HAP-1 (cell line): ENCODE measurements around the gene FRMD1.

Experiments
- DNase-seq, 2 experiments: peaks; one replicate each; pipeline ENCODE4 v3.0.0-alpha.2; 2016 to 2020; ENCODE audit warnings: low spot score in 2 of 2
- H3K27me3 ChIP-seq: fragments of 250-450 bp; sonication (Bioruptor Pico); 2 replicates; pipeline ENCODE4 v1.5.1; 2020; ENCODE audit warnings: low read depth, mild to moderate bottlenecking, moderate library complexity
- H3K36me3 ChIP-seq: fragments of 250-450 bp; sonication (Bioruptor Pico); replicated peaks from 2 replicates; pipeline ENCODE4 v1.5.1; 2020; ENCODE audit warnings: mild to moderate bottlenecking
- H3K4me1 ChIP-seq: fragments of 250-450 bp; sonication (Bioruptor Pico); 2 replicates; pipeline ENCODE4 v1.5.1; 2020; ENCODE audit warnings: mild to moderate bottlenecking
- H3K4me3 ChIP-seq: fragments of 250-450 bp; sonication (Bioruptor Pico); 2 replicates; pipeline ENCODE4 v1.5.1; 2020; ENCODE audit warnings: mild to moderate bottlenecking, moderate library complexity
- H3K9me3 ChIP-seq: fragments of 250-450 bp; sonication (Bioruptor Pico); 2 replicates; pipeline ENCODE4 v1.5.1; 2020; ENCODE audit warnings: mild to moderate bottlenecking, moderate library complexity
- in situ Hi-C: fragments of 300-500 bp; cut with MboI; formaldehyde crosslinking; loops from 3 replicates; pipeline ENCODE4 v1.14.3; 2020; ENCODE audit warnings: low sequenced_read_pairs, inconsistent platforms, mixed read lengths

FRMD1 gene

DNA sequence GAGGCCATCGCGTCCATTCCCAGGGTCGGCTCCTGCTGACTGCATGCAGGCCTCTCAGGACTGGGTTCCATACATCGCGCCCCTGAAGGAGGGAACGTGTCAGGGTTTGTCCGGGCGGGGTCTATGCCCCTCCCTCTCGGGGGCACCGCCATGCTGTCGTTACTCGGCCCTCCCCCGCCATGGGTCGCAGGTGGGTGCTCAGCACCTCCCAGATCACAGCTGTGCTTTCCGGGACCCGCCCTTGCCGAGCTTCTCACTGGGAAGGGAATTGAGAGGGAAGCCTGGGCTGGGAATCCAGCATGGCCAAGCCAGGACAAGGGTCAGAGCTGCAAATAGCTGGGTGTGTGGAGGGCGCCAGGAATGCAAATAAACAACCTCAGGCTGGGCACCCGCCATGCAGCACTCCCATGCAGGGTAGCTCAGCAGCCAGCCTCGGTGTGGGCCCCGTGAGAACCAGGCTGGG is at the start of gene FRMD1:
FRMD1 (minus strand) TSS at position 270 of the 463 bp plus-strand sequence; CDS start at position 152, 118 bp downstream.
- no peaks in the 10 kb centered on the region for H3K9me3 ChIP-seq
- no peak for DNase-seq
- H3K4me3 ChIP-seq, result no peak within 1 kb of the TSS
- in situ Hi-C loops, result no loop called here
- no peaks in the 10 kb centered on the region for H3K27me3 ChIP-seq
- H3K36me3 ChIP-seq, result no peaks in the 10 kb centered on the region
- no peaks in the 10 kb centered on the region for H3K4me1 ChIP-seq

DNA sequence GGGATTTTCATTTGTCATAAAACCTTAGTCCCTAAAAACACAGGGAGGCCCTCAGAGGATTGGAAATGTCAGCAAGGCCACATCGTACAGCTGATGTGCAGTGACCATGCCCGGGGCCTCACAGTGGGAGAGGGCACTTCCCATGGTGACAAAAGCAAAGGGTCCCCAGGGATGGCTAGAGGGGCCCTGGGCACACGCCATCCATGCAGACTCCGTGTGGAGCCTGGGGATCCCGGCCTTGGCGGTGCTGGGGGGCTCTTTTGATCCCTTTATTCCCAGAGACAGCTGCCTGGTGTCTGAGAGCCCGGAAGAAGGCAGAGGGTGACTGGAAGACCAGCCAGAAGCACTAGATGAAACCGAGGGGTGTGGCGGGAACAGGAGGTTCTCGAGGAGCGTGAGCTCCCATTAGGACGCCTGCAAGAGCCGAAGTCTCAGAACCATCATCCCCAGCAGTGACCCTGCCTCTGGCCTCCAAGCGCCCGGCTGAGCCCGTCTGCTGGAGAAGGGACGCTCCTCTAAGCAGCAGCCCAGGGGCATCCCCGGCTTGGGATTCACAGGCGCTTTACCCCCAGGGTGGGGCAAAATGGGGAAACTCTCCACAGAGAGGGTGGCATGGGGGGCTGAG is 49.1 kb upstream of the FRMD1 start:
- no peak for DNase-seq
- Histone ChIP-seq H3K27me3 (no peaks in the 10 kb centered on the region), H3K4me1 (no peaks in the 10 kb centered on the region), H3K9me3 (no peaks in the 10 kb centered on the region), H3K36me3 (no peaks in the 10 kb centered on the region), H3K4me3 (no peak overlapping the region)
- in situ Hi-C loops, result no loop called here

DNA sequence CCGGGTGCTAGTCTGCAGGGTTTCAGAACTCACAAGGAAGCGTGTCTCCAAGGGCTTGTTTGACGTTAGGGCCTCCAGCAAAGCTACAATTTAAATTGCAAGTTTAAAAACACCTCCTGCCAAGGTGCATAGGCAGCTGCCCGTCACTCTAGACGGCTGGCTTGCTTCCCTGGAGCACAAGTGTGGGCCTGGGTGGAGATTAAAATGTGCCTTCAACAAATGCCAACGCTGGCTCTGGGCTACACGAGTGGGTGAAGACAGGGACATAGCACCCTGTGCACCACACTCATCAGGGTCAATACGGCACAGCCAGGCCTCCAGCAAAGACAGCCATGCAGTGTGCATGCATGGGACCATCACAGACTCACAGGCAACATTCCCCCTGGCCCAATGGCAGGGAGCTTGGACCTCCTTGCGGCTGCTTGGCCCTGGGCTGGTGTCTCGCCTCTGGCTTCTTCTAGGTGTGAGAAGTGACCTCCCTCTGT is 48.4 kb upstream of the FRMD1 start:
- no peak overlapping the region for H3K4me3 ChIP-seq
- H3K27me3 ChIP-seq, result no peaks in the 10 kb centered on the region
- in situ Hi-C loops, result no loop called here
- H3K9me3 ChIP-seq, result no peaks in the 10 kb centered on the region
- DNase-seq, result no peak
- H3K36me3 ChIP-seq, result no peaks in the 10 kb centered on the region
- H3K4me1 ChIP-seq, result no peaks in the 10 kb centered on the region

DNA sequence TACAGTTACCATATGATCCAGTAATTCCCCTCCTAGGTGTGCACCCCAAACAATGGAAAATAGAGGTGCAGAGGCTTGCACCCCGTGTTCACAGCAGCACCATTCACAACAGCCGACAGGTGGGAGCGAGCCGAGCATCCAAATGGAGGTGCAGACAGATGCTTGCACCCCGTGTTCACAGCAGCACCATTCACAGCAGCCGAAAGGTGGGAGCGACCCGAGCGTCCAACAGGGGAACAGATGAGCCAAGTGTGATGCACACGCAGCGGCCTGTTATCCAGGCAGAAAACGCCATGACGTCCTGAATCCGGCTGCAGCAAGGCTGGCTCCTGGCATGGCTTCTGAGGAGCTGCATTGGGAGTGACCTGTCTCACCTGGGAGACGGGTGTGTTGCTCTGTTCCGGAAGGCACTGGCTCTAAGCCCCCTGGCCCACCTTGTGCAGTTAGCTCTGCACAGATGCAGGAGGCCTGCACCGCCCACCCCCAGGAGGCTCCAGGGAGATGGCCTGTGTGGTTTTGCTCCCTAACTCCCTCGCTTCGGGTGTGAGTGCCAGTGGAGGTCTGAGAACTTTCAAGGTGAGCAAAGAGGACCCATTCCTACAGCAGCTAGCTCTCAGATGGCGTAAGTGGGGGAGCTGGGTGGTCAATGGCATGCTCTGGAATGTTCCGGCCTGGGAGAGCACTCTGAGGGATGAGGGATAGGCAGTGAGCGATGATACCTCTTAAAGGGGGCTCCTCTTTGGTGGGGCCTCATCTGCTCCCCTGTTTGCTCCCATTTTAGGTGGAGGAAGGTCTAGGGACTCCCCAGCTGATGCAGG is 47.8 kb upstream of the FRMD1 start:
- H3K4me3 ChIP-seq, result no peak overlapping the region
- no peaks in the 10 kb centered on the region for H3K36me3 ChIP-seq
- no peaks in the 10 kb centered on the region for H3K27me3 ChIP-seq
- no peaks in the 10 kb centered on the region for H3K4me1 ChIP-seq
- DNase-seq, result no peak
- in situ Hi-C loops, result no loop called here
- no peaks in the 10 kb centered on the region for H3K9me3 ChIP-seq

DNA sequence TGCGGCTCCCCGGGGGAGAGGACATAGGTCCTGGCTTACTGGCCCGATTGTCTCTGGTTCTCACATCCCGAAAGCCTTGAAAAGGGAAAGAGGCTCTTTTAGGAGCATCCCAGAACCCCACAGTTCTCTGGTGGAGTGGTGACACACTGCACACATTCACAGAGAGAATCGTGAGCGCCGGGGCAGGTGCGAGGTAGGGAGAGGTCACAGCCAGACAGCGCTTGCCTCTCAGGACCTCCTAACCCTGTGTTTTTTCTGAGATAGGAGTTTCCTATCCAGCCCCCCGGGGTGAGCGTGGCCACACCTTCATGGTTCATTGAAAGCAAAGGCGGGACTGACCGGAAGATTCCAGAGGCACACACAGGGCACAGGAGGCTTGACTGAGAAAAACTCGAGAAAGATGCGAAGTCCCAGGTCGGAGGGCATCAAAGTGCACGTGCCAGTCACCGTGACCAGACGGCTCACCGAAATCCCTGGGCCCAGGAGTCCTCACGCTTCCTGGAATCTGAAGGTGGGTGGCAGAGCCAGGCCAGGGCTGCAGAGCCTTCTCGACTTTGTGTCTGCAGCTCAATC is 46.5 kb upstream of the FRMD1 start:
- DNase-seq, result no peak
- H3K4me3 ChIP-seq, result no peak overlapping the region
- in situ Hi-C loops, result no loop called here
- no peaks in the 10 kb centered on the region for H3K9me3 ChIP-seq
- H3K4me1 ChIP-seq, result no peaks in the 10 kb centered on the region
- no peaks in the 10 kb centered on the region for H3K36me3 ChIP-seq
- H3K27me3 ChIP-seq, result no peaks in the 10 kb centered on the region

DNA sequence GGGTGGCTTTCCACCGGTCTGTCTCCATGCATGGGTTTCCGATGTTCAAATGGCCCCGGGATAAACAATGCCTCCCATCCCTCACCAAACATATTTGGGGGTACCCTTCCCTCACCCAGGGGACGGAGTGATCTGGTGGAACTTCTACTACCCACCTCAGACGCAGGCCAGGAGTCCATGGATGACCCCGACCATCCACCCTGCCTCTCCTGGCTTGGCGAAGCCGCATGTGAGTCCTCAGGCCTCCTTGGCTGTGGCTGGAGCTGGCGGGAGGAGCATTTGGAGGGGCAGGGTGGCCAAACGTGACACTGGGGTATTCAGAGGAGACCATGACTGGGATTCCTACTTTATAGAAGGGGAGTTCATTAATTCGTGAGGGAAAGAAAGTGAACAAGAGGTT is 45.9 kb upstream of the FRMD1 start:
- in situ Hi-C loops, result no loop called here
- Histone ChIP-seq H3K4me1 (no peaks in the 10 kb centered on the region), H3K9me3 (no peaks in the 10 kb centered on the region), H3K36me3 (no peaks in the 10 kb centered on the region), H3K4me3 (no peak overlapping the region), H3K27me3 (no peaks in the 10 kb centered on the region)
- DNase-seq, result no peak

DNA sequence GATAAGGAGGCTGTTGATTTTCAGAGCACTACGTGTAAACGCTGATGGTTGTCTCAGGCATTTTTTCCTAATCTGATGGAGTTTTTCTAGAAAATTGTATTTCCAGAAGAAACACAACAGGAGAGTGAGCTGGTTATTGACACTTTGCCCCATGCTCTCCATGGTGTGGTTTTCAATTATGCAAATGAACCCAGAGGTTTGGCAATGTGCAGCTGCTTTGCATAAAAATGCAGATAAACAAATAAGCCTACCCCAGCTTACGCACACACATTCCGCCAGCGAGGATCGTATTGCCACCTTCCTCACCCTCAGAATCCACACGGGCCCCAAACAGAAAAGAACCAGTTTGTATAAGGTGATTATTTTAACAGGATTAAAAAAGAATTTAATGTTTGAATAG is 45.1 kb upstream of the FRMD1 start:
- Histone ChIP-seq H3K9me3 (no peaks in the 10 kb centered on the region), H3K27me3 (no peaks in the 10 kb centered on the region), H3K4me3 (no peak overlapping the region), H3K4me1 (no peaks in the 10 kb centered on the region), H3K36me3 (no peaks in the 10 kb centered on the region)
- in situ Hi-C loops, result no loop called here
- DNase-seq, result no peak

DNA sequence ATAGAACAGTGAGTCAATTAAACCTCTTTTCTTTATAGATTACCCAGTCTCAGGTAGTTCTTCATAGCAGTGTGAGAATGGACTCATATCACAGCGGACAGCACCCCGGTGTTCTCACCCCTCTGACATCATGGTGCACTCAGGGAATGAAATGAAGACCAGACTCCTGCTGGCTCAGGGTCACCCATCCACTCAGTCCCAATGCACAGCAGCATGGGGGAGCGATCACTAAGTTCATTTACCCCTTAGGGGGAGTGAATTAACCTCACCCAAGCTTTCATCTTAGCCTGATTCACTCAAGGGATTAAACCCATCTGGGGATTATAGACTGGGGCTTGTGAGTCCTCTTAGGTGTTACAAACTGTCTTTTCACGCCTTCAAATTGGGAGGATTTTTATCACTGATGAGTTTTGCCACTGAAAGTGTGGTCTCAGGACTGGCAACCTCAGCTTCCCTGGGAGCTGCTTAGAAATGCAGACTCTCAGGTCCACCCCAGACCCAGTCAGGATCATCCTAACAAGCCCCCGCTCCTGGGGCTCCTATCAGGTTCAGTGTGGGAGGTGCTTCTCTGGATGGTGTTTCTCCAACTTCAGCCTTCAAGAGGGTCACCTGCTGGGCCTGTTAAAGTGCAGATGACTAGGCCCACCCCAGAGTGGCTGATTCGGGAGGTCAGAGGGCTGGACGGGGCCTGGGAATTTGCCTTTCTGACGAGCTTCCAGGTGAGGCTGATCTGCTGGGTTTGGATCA is 44.3 kb upstream of the FRMD1 start:
- H3K9me3 ChIP-seq, result no peaks in the 10 kb centered on the region
- no peaks in the 10 kb centered on the region for H3K4me1 ChIP-seq
- in situ Hi-C loops, result no loop called here
- no peaks in the 10 kb centered on the region for H3K36me3 ChIP-seq
- no peaks in the 10 kb centered on the region for H3K27me3 ChIP-seq
- DNase-seq, result no peak
- H3K4me3 ChIP-seq, result no peak overlapping the region

DNA sequence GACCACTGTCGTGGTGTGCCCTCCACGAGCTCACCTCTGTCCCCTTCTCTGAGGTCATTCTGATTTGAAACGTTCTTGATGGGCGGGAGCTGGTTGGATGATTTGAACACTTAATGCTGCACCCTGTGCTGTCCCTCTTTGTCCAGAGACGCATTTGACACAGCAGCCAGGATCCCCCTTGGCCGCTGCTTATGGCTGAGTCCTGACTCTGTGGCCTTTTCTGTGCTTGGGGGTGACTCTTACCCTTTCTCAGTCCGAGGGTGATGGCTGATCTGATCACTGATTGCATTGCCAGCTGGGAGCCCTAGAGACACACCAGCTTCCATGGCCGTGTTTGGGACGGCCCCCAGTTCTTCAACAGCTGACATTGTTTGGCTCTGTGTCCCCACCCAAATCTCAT is 43.5 kb upstream of the FRMD1 start:
- Histone ChIP-seq H3K27me3 (no peaks in the 10 kb centered on the region), H3K9me3 (no peaks in the 10 kb centered on the region), H3K4me3 (no peak overlapping the region), H3K36me3 (no peaks in the 10 kb centered on the region), H3K4me1 (no peaks in the 10 kb centered on the region)
- in situ Hi-C loops, result no loop called here
- no peak for DNase-seq

DNA sequence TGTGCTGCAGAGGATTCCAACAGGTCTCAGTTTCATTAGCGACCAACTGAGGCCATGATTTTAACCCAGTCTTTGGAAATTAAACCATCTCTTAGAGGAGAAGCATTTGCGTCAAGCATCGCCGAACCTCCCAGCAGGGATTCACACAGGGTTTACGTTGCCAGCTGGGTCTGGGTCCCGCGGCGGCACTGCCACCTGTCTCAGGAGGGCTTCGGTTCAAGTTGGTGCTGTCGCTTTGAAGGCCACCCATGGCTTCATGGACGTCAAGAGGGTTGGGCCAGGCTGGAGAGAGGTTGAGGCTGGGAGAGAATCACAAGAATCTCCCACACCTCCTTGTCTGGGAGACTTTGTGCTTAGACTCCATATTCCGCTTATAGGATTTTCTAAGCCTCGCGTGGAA is 43.0 kb upstream of the FRMD1 start:
- DNase-seq, result no peak
- Histone ChIP-seq H3K9me3 (no peaks in the 10 kb centered on the region), H3K4me1 (no peaks in the 10 kb centered on the region), H3K27me3 (no peaks in the 10 kb centered on the region), H3K36me3 (no peaks in the 10 kb centered on the region), H3K4me3 (no peak overlapping the region)
- in situ Hi-C loops, result no loop called here

DNA sequence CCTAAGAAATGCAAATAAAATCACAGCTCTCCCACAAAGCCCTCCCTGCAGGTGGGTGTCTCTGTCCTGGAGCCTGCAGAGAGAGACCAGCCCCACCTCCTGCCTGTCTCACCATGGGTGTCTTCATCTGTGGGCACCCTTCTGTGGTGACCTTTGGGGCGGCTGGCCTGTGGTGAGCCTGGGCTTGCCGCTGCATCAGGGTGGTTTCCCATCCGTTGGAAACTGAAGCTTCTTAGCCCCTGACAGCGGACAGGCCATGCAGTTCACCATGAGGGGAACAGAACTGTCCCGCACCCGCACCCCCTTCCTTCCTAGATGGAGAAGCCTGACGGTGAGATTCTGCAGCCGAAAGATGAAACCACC is 42.3 kb upstream of the FRMD1 start:
- in situ Hi-C loops, result no loop called here
- Histone ChIP-seq H3K4me1 (no peaks in the 10 kb centered on the region), H3K36me3 (no peaks in the 10 kb centered on the region), H3K9me3 (no peaks in the 10 kb centered on the region), H3K27me3 (no peaks in the 10 kb centered on the region), H3K4me3 (no peak overlapping the region)
- DNase-seq, result no peak

DNA sequence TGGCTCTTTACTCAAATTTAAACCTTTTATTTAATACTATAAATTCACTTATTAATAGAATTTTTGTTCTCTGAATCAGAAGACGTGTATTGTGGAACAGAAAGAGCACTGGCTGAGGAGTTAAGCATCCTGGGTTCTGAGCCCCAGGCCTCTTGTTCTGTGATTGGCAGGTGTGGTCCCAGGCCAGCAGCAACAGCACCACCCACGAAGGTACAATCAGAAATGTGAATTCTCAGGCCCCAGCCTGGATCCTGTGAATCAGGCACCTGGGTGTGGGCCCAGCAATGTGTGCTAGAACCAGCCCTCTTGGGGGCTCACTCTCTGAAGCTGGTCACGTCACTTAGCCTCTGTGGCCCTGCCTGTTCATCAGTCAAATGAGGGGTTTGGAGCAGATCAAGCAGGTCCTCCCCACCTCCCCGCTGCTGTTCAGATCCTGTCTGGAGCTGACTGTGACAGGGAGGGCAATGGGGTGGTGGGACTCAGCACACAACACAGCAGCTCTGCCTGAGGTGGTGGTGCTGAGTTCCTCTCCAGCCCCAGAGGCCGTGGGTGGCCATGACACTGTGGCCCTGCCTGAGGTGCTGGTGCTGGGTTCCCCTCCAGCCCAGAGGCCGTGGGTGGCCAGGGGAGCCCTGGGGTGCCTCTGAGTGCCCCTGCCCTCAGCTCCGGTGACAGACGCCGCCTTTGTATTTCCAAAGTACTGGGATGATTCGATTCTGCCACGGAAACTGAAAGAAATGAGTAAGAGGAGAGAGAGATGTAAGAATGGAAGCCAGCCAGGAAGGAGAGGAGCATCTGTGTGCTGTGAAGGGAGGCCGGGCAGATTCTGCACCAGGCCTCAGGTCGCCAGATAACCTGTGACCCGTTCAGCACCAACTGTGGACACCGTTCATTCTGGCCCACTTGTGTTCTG is 41.6 kb upstream of the FRMD1 start:
- no peak for DNase-seq
- Histone ChIP-seq H3K9me3 (no peaks in the 10 kb centered on the region), H3K4me3 (no peak overlapping the region), H3K4me1 (no peaks in the 10 kb centered on the region), H3K36me3 (no peaks in the 10 kb centered on the region), H3K27me3 (no peaks in the 10 kb centered on the region)
- in situ Hi-C loops, result no loop called here

DNA sequence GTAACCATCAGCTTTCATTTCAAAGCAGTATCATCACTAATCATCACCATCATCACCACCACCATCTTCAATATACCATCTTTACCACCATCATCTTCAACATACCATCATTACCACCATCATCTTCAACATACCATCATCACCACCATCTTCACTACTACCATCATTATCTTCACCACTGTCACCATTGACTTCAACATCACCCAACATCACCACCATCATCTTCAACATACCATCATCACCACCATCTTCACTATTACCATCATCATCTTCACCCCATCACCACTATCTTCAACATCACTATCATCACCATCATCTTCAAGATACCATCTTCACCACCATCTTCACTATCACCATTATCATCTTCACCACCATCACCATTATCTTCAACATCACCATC is 40.5 kb upstream of the FRMD1 start:
- Histone ChIP-seq H3K4me1 (no peaks in the 10 kb centered on the region), H3K9me3 (no peaks in the 10 kb centered on the region), H3K27me3 (no peaks in the 10 kb centered on the region), H3K36me3 (no peaks in the 10 kb centered on the region), H3K4me3 (no peak overlapping the region)
- in situ Hi-C loops, result no loop called here
- DNase-seq, result no peak
